Measurements from ENCODE around the gene AGXT. TPM values are rescaled to one million over a fixed set of nuclear protein-coding genes. Genes with fewer than 3 reads are reported as not detected.

Gene AGXT
- total RNA-seq, 1 experiment from 2014 or later: 0.34 TPM

DNA sequence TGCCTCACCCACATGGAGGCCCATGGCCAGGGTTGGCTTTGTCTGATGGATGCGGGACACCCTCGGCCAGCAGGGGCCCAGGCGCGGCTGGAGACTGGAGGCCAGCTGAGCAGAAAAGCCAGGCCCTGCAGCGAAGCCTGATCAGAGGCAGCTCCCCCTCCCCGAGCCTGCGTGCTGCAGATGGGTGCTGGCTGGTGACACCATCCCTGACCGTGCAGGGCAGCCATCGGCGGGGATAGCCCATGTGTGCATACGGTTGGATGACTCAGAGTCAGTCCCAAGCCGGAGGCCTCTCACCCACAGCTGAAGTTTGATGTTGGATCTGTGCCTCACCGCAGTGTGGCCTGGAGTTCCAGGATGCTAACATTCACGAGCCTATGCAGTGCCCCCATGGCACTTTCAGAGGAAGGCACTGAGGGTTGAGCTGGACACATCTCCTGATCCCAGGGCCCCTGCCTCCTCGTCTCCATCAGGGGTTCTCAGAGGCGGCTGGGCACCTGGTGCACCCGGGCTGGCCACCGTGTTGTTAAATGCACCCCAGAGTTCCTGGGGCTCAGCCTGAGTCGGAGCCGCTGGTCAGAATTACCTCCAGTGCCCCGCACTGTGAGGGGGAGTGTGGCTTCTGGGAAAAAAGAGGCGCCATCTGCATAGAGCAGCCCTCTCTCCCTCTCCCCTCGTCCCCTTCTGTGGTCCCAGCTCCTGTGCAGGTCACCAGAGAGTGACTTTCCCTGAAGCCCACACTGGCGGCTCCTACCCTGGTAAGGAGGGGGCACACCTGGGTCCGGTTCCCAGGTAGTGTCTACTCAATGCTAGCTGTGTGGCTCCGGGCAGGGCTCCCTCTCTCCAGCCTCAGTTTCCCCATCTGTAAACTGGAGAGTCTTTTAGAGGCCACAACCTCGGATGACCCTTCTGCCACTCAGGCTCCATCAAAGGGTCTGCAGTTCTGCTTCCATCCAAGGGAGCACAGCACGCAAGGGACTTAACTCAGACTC, 29.2 kb upstream of the AGXT start:
- no peak overlapping the region for H3K9ac ChIP-seq (ENCODE audit: low read length)
- no TSS peak for BruUV-seq (replicated peaks)
- H3K4me3 ChIP-seq (replicated peaks in 1 of 2; ENCODE audit: low read depth in 1 of 2, low read length in 2 of 2): no peak overlapping the region
- no peaks in the 10 kb centered on the region for H3K4me1 ChIP-seq (ENCODE audit: control insufficient read depth in 1 of 2, insufficient read depth in 2 of 2, low read length in 2 of 2)
- no peaks in the 10 kb centered on the region for H3K36me3 ChIP-seq (ENCODE audit: control insufficient read depth in 1 of 2, insufficient read depth in 2 of 2, low read length in 2 of 2)
- no peak for ATAC-seq
- POLR2A ChIA-PET: no interaction called here
- DNase-seq (ENCODE audit: low read depth, low spot score): no peak
- H4K20me1 ChIP-seq (ENCODE audit: insufficient read depth): no peaks in the 10 kb centered on the region
- H3K9me2 ChIP-seq (ENCODE audit: insufficient read depth): no peaks in the 10 kb centered on the region
- CTCF ChIA-PET: interaction anchor here (1.0 to 1.7 kb wide), 15 partner anchors 12 to 345 kb away, joined by 3 to 17 read pairs (median 4); partner anchors contain the start of genes CAPN10, PASK and PPP1R7
- intact Hi-C loops (cut with micrococcal nuclease): loop anchor here (1.0 to 10.0 kb wide), 3 partner anchors 29 to 327 kb away; no protein-coding TSS in a partner anchor
- H3K9me3 ChIP-seq (ENCODE audit: control insufficient read depth in 1 of 2, insufficient read depth in 1 of 2, low read depth in 1 of 2, low read length in 2 of 2): no peaks in the 10 kb centered on the region
- 0 out of 2 replicates have a peak, but pooled peaks cover 2% of the 10 kb centered on the region for H3K27me3 ChIP-seq (ENCODE audit: insufficient read depth, low read length)
- H3K27ac ChIP-seq (ENCODE audit: low read depth, low read length): no peak overlapping the region
- no peaks in the 10 kb centered on the region for H3K79me2 ChIP-seq (ENCODE audit: insufficient read depth, low read length)
- no peak overlapping the region for H3K4me2 ChIP-seq (ENCODE audit: low read length)
- no peak overlapping the region for H2AFZ ChIP-seq (ENCODE audit: low read depth, low read length, poor library complexity, severe bottlenecking)
- RAD21 ChIA-PET (ENCODE audit: low non-redundant PET in 1 of 2, low total read pairs in 2 of 2, uncharacterized antibody in 2 of 2, unreplicated experiment in 2 of 2): interaction anchor here (1.2 to 1.5 kb wide), 2 partner anchors 29 kb away, joined by 5 to 7 read pairs; no protein-coding TSS in a partner anchor
- no peak for TF ChIP-seq CEBPB (IDR thresholded peaks at IDR 0.05; ENCODE audit: low read depth)
- no peak for TF ChIP-seq RAD21 (IDR thresholded peaks at IDR 0.05; ENCODE audit: low read depth)
- TF ChIP-seq SIN3A (IDR thresholded peaks at IDR 0.05; ENCODE audit: low read depth): no peak
- TF ChIP-seq, protein P1, sequence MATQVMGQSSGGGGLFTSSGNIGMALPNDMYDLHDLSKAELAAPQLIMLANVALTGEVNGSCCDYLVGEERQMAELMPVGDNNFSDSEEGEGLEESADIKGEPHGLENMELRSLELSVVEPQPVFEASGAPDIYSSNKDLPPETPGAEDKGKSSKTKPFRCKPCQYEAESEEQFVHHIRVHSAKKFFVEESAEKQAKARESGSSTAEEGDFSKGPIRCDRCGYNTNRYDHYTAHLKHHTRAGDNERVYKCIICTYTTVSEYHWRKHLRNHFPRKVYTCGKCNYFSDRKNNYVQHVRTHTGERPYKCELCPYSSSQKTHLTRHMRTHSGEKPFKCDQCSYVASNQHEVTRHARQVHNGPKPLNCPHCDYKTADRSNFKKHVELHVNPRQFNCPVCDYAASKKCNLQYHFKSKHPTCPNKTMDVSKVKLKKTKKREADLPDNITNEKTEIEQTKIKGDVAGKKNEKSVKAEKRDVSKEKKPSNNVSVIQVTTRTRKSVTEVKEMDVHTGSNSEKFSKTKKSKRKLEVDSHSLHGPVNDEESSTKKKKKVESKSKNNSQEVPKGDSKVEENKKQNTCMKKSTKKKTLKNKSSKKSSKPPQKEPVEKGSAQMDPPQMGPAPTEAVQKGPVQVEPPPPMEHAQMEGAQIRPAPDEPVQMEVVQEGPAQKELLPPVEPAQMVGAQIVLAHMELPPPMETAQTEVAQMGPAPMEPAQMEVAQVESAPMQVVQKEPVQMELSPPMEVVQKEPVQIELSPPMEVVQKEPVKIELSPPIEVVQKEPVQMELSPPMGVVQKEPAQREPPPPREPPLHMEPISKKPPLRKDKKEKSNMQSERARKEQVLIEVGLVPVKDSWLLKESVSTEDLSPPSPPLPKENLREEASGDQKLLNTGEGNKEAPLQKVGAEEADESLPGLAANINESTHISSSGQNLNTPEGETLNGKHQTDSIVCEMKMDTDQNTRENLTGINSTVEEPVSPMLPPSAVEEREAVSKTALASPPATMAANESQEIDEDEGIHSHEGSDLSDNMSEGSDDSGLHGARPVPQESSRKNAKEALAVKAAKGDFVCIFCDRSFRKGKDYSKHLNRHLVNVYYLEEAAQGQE (IDR thresholded peaks at IDR 0.05; ENCODE audit: low read depth): no peak
- TF ChIP-seq, protein P2, sequence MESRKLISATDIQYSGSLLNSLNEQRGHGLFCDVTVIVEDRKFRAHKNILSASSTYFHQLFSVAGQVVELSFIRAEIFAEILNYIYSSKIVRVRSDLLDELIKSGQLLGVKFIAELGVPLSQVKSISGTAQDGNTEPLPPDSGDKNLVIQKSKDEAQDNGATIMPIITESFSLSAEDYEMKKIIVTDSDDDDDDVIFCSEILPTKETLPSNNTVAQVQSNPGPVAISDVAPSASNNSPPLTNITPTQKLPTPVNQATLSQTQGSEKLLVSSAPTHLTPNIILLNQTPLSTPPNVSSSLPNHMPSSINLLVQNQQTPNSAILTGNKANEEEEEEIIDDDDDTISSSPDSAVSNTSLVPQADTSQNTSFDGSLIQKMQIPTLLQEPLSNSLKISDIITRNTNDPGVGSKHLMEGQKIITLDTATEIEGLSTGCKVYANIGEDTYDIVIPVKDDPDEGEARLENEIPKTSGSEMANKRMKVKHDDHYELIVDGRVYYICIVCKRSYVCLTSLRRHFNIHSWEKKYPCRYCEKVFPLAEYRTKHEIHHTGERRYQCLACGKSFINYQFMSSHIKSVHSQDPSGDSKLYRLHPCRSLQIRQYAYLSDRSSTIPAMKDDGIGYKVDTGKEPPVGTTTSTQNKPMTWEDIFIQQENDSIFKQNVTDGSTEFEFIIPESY (IDR thresholded peaks at IDR 0.05; ENCODE audit: extremely low read depth, insufficient replicate concordance, low read length): no peak
- TF ChIP-seq SRF (IDR thresholded peaks at IDR 0.05; ENCODE audit: low read depth): no peak
- no peak for TF ChIP-seq POLR2A (IDR thresholded peaks at IDR 0.05; ENCODE audit: borderline replicate concordance, extremely low read depth, insufficient read depth, insufficient read length)
- no peak for TF ChIP-seq CBX3 (IDR thresholded peaks at IDR 0.05; ENCODE audit: low read depth)
- no peak for TF ChIP-seq ZFX (IDR thresholded peaks at IDR 0.05)
- no peak for TF ChIP-seq TCF7L2 (IDR thresholded peaks at IDR 0.05; ENCODE audit: borderline replicate concordance, extremely low read depth, insufficient read depth, insufficient read length)
- no peak for TF ChIP-seq SP1 (IDR thresholded peaks at IDR 0.05; ENCODE audit: low read depth)
- TF ChIP-seq FOSL1 (IDR thresholded peaks at IDR 0.05; ENCODE audit: low read depth): no peak
- no peak for TF ChIP-seq POLR2AphosphoS5 (IDR thresholded peaks at IDR 0.05; ENCODE audit: low read depth, low read length)
- no peak for TF ChIP-seq ELF1 (IDR thresholded peaks at IDR 0.05; ENCODE audit: borderline replicate concordance, low read depth)
- TF ChIP-seq, protein P3, sequence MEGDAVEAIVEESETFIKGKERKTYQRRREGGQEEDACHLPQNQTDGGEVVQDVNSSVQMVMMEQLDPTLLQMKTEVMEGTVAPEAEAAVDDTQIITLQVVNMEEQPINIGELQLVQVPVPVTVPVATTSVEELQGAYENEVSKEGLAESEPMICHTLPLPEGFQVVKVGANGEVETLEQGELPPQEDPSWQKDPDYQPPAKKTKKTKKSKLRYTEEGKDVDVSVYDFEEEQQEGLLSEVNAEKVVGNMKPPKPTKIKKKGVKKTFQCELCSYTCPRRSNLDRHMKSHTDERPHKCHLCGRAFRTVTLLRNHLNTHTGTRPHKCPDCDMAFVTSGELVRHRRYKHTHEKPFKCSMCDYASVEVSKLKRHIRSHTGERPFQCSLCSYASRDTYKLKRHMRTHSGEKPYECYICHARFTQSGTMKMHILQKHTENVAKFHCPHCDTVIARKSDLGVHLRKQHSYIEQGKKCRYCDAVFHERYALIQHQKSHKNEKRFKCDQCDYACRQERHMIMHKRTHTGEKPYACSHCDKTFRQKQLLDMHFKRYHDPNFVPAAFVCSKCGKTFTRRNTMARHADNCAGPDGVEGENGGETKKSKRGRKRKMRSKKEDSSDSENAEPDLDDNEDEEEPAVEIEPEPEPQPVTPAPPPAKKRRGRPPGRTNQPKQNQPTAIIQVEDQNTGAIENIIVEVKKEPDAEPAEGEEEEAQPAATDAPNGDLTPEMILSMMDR (IDR thresholded peaks at IDR 0.05 in 2 of 3, conservative IDR thresholded peaks at IDR 0.05 in 1 of 3; ENCODE audit: borderline replicate concordance in 1 of 3, insufficient read depth in 1 of 3, low read depth in 2 of 3, low read length in 2 of 3): no peak
- TF ChIP-seq, protein P4, sequence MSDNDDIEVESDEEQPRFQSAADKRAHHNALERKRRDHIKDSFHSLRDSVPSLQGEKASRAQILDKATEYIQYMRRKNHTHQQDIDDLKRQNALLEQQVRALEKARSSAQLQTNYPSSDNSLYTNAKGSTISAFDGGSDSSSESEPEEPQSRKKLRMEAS (IDR thresholded peaks at IDR 0.05): no peak
- no peak for TF ChIP-seq EZH2 (IDR thresholded peaks at IDR 0.05)
- no peak for TF ChIP-seq EZH2phosphoT487 (IDR thresholded peaks at IDR 0.05; ENCODE audit: borderline replicate concordance)
